Esophagus muscularis mucosa (tissue), 4 donors: ENCODE data around the gene DDX31. TPM values are rescaled to one million over a fixed set of nuclear protein-coding genes. Genes with fewer than 3 reads are reported as not detected.
A peak's percentile ranks its signal among the peaks of the same experiment; 100 is the strongest.

Source experiments
- DNase-seq: peaks from one replicate; pipeline ENCODE4 v3.0.0-alpha.2; 2017; ENCODE audit errors: extremely low spot score
- H3K27ac ChIP-seq, 4 donors: fragments of 200-600 bp; sonication (generic); replicated peaks in 1 of 4; 1 replicate in 3 of 4; 2 replicates in 1 of 4; pipeline ENCODE4 v1.5.1; 2016 to 2019; ENCODE audit warnings: mild to moderate bottlenecking in 1 of 4
- H3K27me3 ChIP-seq, 4 donors: fragments of 200-600 bp; sonication (generic); one replicate each; pipeline versions ENCODE4 v1.5.1 to v1.6.0; 2016 to 2019
- H3K36me3 ChIP-seq, 4 donors: fragments of 200-600 bp; sonication (generic); one replicate each; pipeline ENCODE4 v1.5.1; 2016 to 2019
- H3K4me1 ChIP-seq, 4 donors: fragments of 200-600 bp; sonication (generic); one replicate each; pipeline ENCODE4 v1.5.1; 2016 to 2019
- H3K4me3 ChIP-seq, 4 donors: fragments of 200-600 bp; sonication (generic); 1 replicate in 2 of 4; 2 replicates in 2 of 4; pipeline ENCODE4 v1.5.1; 2016 to 2019; ENCODE audit warnings: mild to moderate bottlenecking in 4 of 4, moderate library complexity in 1 of 4
- H3K9me3 ChIP-seq, 4 donors: fragments of 200-600 bp; sonication (generic); 1 replicate in 3 of 4; 2 replicates in 1 of 4; pipeline ENCODE4 v1.5.1; 2016 to 2019
- EP300 ChIP-seq: sonication (generic); formaldehyde crosslinking; IDR thresholded peaks from one replicate; pipeline ENCODE4 v1.6.1; 2017; ENCODE audit warnings: antibody characterized with exemption
- POLR2A ChIP-seq: fragments of 450-650 bp; IDR thresholded peaks from one replicate; pipeline ENCODE4 v1.6.1; 2017; ENCODE audit warnings: antibody characterized with exemption, moderate library complexity, mild to moderate bottlenecking, low read depth
- POLR2AphosphoS5 ChIP-seq, 2 donors: sonication (generic); formaldehyde crosslinking; IDR thresholded peaks; one replicate each; pipeline ENCODE4 v1.6.1; 2017; ENCODE audit warnings: antibody characterized with exemption in 2 of 2
- WGBS: methylation state at CpG from one replicate; pipeline ENCODE4 v1.1.5; 2018; 5-methylcytosine and 5-hydroxymethylcytosine counted together
- intact Hi-C: fragments of 100-400 bp; cut with DNase I; formaldehyde crosslinking; loops from one replicate; pipeline ENCODE4 v1.15.1; 2023
- total RNA-seq, 4 donors: library from RNA; depleted of rRNA; stranded (reverse); fragments of >200 nt; gene quantifications; one replicate each; pipeline versions ENCODE4 v1.1.0 to v1.2.1, GENCODE V29; 2016
- TF ChIP-seq, protein P1 (sequence below), 3 experiments: fragments of 200-600 bp in 2 of 3; fragments of 450-650 bp in 1 of 3; sonication (generic) in 2 of 3; IDR thresholded peaks; one replicate each; pipeline ENCODE4 v1.5.1; 2017 to 2019; ENCODE audit warnings: antibody characterized with exemption in 3 of 3, mild to moderate bottlenecking in 2 of 3, moderate library complexity in 1 of 3

The DDX31 gene
- total RNA-seq, 4 donors from 2014 or later, result 6.6 to 7.8 (median 7.5) TPM

- Histone ChIP-seq H3K4me1 (peaks cover 3 to 13% (median 9%) of the 10 kb centered on the region in 4 donors), H3K9me3 (no peaks in the 10 kb centered on the region), H3K36me3 (no peaks in the 10 kb centered on the region), H3K27me3 (peaks cover 0 to 91% (median 8%) of the 10 kb centered on the region in 4 donors), H3K27ac (no peak overlapping the region), H3K4me3 (no peak overlapping the region)
- WGBS, result 82% methylated on average over 17 of the region's 21 CpGs
- no peak for TF ChIP-seq EP300
- TF ChIP-seq POLR2AphosphoS5 (IDR thresholded peaks at IDR 0.05), result no peak
- TF ChIP-seq POLR2A, result no peak
- TF ChIP-seq, protein P1, sequence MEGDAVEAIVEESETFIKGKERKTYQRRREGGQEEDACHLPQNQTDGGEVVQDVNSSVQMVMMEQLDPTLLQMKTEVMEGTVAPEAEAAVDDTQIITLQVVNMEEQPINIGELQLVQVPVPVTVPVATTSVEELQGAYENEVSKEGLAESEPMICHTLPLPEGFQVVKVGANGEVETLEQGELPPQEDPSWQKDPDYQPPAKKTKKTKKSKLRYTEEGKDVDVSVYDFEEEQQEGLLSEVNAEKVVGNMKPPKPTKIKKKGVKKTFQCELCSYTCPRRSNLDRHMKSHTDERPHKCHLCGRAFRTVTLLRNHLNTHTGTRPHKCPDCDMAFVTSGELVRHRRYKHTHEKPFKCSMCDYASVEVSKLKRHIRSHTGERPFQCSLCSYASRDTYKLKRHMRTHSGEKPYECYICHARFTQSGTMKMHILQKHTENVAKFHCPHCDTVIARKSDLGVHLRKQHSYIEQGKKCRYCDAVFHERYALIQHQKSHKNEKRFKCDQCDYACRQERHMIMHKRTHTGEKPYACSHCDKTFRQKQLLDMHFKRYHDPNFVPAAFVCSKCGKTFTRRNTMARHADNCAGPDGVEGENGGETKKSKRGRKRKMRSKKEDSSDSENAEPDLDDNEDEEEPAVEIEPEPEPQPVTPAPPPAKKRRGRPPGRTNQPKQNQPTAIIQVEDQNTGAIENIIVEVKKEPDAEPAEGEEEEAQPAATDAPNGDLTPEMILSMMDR (IDR thresholded peaks at IDR 0.05), result no peak
- intact Hi-C loops, result no loop called here
- DNase-seq, result no peak
Observed at GRCh38 chr9:132547976-132548730, 121.6 kb downstream of the DDX31 start.

DNA sequence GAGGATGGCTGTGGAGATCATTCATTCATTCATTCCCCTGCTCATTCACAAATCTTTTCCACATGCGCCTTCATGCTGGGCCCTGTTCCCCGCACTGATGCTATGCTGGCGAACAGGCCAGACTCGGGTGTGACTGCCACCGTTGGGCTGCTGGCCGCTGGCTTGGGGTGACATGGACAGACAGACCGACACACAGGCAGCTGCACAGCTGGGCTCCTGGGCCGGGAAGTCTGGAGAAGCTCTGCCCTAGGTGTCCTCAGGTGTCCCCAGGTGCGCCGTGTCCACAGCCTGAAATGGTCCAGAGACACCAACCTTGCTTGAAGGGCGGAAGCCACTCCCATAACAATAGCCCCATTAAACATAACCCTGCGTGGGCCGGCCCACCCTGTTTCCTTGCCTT, 122.3 kb downstream of the DDX31 start:
- Histone ChIP-seq H3K4me1 (peaks cover 3 to 13% (median 9%) of the 10 kb centered on the region in 4 donors), H3K27ac (no peak overlapping the region), H3K27me3 (peaks cover 0 to 89% (median 8%) of the 10 kb centered on the region in 4 donors), H3K4me3 (no peak overlapping the region), H3K9me3 (no peaks in the 10 kb centered on the region), H3K36me3 (no peaks in the 10 kb centered on the region)
- 91% methylated on average over 5 of the region's 13 CpGs for WGBS
- TF ChIP-seq EP300 (no peak), POLR2AphosphoS5 (IDR thresholded peaks at IDR 0.05) (no peak), POLR2A (no peak)
- TF ChIP-seq, protein P1 (IDR thresholded peaks at IDR 0.05), result no peak
- DNase-seq, result no peak
- intact Hi-C loops, result no loop called here

DNA sequence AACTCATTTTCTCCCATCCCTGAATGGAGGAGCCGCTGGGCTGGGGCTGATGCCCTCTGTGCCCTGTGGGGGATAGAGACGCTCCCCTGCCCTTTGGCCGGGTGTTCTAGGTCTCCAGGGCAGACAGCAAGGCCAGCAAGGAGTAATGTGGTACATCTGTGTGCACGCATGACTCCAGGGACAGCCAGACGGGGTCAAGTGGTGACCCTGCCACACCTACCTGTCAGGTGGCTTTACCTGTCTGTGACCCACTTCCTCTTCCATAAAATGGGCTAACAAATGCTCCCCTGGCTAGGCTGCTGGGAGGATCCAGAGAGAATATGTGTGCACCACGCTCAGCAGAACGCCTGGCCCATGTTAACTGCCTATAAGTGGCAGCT, 122.7 kb downstream of the DDX31 start:
- H3K36me3 ChIP-seq, result no peaks in the 10 kb centered on the region
- WGBS, result 85% methylated on average over 6 of the region's 7 CpGs
- peaks cover 3 to 13% (median 9%) of the 10 kb centered on the region in 4 donors for H3K4me1 ChIP-seq
- no peak overlapping the region for H3K27ac ChIP-seq
- TF ChIP-seq, protein P1 (IDR thresholded peaks at IDR 0.05), result no peak
- TF ChIP-seq POLR2AphosphoS5 (IDR thresholded peaks at IDR 0.05) (no peak), POLR2A (no peak), EP300 (no peak)
- intact Hi-C loops, result no loop called here
- no peaks in the 10 kb centered on the region for H3K9me3 ChIP-seq
- no peak for DNase-seq
- H3K4me3 ChIP-seq, result no peak overlapping the region
- H3K27me3 ChIP-seq, result peaks cover 0 to 89% (median 8%) of the 10 kb centered on the region in 4 donors

- Histone ChIP-seq H3K27ac (no peak overlapping the region), H3K4me1 (peaks cover 3 to 13% (median 9%) of the 10 kb centered on the region in 4 donors), H3K27me3 (peaks cover 0 to 86% (median 8%) of the 10 kb centered on the region in 4 donors), H3K36me3 (no peaks in the 10 kb centered on the region), H3K4me3 (peak overlapping the region; percentile 18 to 28 (median 26)), H3K9me3 (no peaks in the 10 kb centered on the region)
- DNase-seq, result no peak
- TF ChIP-seq POLR2A, result no peak
- TF ChIP-seq, protein P1 (IDR thresholded peaks at IDR 0.05), result peak in 1 of 3 experiments; percentile 25
- WGBS, result under 1% methylated on average over 16 of the region's 27 CpGs
- intact Hi-C loops, result no loop called here
Observed at GRCh38 chr9:132546148-132547051, 123.4 kb downstream of the DDX31 start.
